Panc1 (cell line): ENCODE data around the gene PMPCA. TPM values are rescaled to one million over a fixed set of nuclear protein-coding genes. Genes with fewer than 3 reads are reported as not detected.

Source experiments
- ATAC-seq: fragments of 200-7000 bp; cut with Tn5 transposase; 2 replicates; pipeline ENCODE4 v1.9.1; 2020; ENCODE audit warnings: mild to moderate bottlenecking, moderate library complexity
- BruUV-seq: library from RNA; stranded (reverse); fragments of 400-500 nt; replicated peaks from 2 replicates; lab custom pipeline; 2021; lab: Mats Ljungman, UMichigan
- CTCF ChIA-PET: fragments of 300-600 bp; sonication (Branson Sonifier 250); formaldehyde crosslinking; loops from one replicate; lab custom pipeline; 2022; ENCODE audit warnings: antibody characterized with exemption; lab: Charles Lee
- POLR2A ChIA-PET: fragments of 300-600 bp; sonication (Branson Sonifier 250); formaldehyde crosslinking; loops from one replicate; lab custom pipeline; 2022; ENCODE audit warnings: antibody characterized with exemption; lab: Charles Lee
- DNase-seq: peaks from one replicate; pipeline ENCODE4 v3.0.0-alpha.2; 2010; ENCODE audit warnings: low read depth, low spot score
- H3K27ac ChIP-seq: 2 replicates; pipeline ENCODE4 v1.5.1; 2011; ENCODE audit warnings: mild to moderate bottlenecking, low read length, inconsistent platforms
- H3K27me3 ChIP-seq: fragments of 200-500 bp; sonication (Bioruptor generic); 2 replicates; pipeline ENCODE4 v1.6.0; 2014; ENCODE audit warnings: low read length, inconsistent platforms; ENCODE audit not compliant: control insufficient read depth, insufficient read depth
- H3K36me3 ChIP-seq: fragments of 200-500 bp; sonication (Bioruptor generic); 2 replicates; pipeline ENCODE4 v1.5.1; 2014; ENCODE audit warnings: inconsistent platforms, mild to moderate bottlenecking, low read length, moderate library complexity; ENCODE audit not compliant: control insufficient read depth, insufficient read depth
- H3K4me1 ChIP-seq: 2 replicates; pipeline ENCODE4 v1.5.1; 2011; ENCODE audit warnings: inconsistent platforms, mild to moderate bottlenecking, low read length, moderate library complexity; ENCODE audit not compliant: control insufficient read depth, insufficient read depth
- H3K4me3 ChIP-seq, 2 experiments: 2 replicates each; pipeline ENCODE4 v1.5.1; 2011 to 2012; ENCODE audit warnings: low read depth in 2 of 2, low read length in 2 of 2, mild to moderate bottlenecking in 2 of 2, inconsistent platforms in 1 of 2, moderate library complexity in 1 of 2
- H3K9me3 ChIP-seq: fragments of 200-500 bp; sonication (Bioruptor generic); 2 replicates; pipeline ENCODE4 v1.5.1; 2014; ENCODE audit warnings: low read depth, mild to moderate bottlenecking, inconsistent platforms, low read length, moderate library complexity; ENCODE audit not compliant: control insufficient read depth, insufficient read depth
- POLR2AphosphoS5 ChIP-seq: IDR thresholded peaks from 2 replicates; pipeline ENCODE4 v1.6.1; 2012; ENCODE audit warnings: mild to moderate bottlenecking, low read depth, low read length, moderate library complexity
- REST ChIP-seq, 2 experiments: IDR thresholded peaks; 2 replicates each; pipeline ENCODE4 v1.6.1; 2011 to 2012; ENCODE audit warnings: low read depth in 2 of 2, control low read depth in 1 of 2, low read length in 1 of 2, mild to moderate bottlenecking in 1 of 2, moderate library complexity in 1 of 2; ENCODE audit not compliant: insufficient read depth in 1 of 2
- SIN3A ChIP-seq: IDR thresholded peaks from 2 replicates; pipeline ENCODE4 v1.6.1; 2012; ENCODE audit warnings: low read depth, mild to moderate bottlenecking, low read length, moderate library complexity, borderline replicate concordance; ENCODE audit not compliant: insufficient read depth
- TCF7L2 ChIP-seq: IDR thresholded peaks from 2 replicates; pipeline ENCODE4 v1.6.1; 2011; ENCODE audit warnings: mild to moderate bottlenecking, low read depth, low read length, inconsistent platforms
- in situ Hi-C: cut with HindIII; loops from 2 replicates; pipeline ENCODE4 v1.10.0; 2016; ENCODE audit warnings: low sequenced_read_pairs, low pct_unique_long_range_greater_than_20kb
- intact Hi-C: fragments of 100-400 bp; cut with micrococcal nuclease; formaldehyde crosslinking; loops from one replicate; pipeline ENCODE4 v1.10.0; 2022; ENCODE audit not compliant: unreplicated experiment
- total RNA-seq: library from RNA; stranded (reverse); gene quantifications from one replicate; pipeline ENCODE4 v1.2.1, GENCODE V29; 2021; ENCODE audit not compliant: unreplicated experiment
- TF ChIP-seq, protein P1 (sequence below): fragments of 450-650 bp; IDR thresholded peaks from 2 replicates; pipeline ENCODE4 v1.5.1; 2017; ENCODE audit warnings: mild to moderate bottlenecking

Gene PMPCA
- total RNA-seq, 1 experiment from 2014 or later, result 60.9 TPM

DNA sequence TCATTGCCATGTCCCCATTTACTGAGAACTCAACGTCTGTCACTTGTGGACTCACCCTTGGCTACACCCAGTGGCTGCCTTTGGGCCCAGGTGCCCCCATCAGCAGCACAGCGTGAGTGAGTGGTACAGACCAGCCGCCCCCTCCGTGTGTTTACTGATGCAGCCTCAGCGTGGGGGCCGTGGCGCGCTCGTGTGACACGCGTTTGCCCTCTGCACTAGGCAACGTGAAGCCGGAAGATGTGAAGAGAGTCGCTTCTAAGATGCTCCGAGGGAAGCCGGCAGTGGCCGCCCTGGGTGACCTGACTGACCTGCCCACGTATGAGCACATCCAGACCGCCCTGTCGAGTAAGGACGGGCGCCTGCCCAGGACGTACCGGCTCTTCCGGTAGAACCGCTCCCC, 12.4 kb downstream of the PMPCA start:
- ATAC-seq (no peak), DNase-seq (no peak)
- POLR2A ChIA-PET, result no interaction called here
- no peaks in the 10 kb centered on the region; the same call in 1 of the 2 replicates for H3K36me3 ChIP-seq
- H3K4me1 ChIP-seq, result no peaks in the 10 kb centered on the region
- H3K27ac ChIP-seq, result no peak overlapping the region
- H3K27me3 ChIP-seq, result no peaks in the 10 kb centered on the region
- intact Hi-C loops (no loop called here), in situ Hi-C loops (no loop called here)
- no TSS peak for BruUV-seq
- TF ChIP-seq POLR2AphosphoS5 (no peak), REST (IDR thresholded peaks at IDR 0.05; ENCODE audit: insufficient read depth in 1 of 2, low read depth in 2 of 2, low read length in 1 of 2) (no peak), TCF7L2 (no peak), SIN3A (no peak)
- TF ChIP-seq, protein P1, sequence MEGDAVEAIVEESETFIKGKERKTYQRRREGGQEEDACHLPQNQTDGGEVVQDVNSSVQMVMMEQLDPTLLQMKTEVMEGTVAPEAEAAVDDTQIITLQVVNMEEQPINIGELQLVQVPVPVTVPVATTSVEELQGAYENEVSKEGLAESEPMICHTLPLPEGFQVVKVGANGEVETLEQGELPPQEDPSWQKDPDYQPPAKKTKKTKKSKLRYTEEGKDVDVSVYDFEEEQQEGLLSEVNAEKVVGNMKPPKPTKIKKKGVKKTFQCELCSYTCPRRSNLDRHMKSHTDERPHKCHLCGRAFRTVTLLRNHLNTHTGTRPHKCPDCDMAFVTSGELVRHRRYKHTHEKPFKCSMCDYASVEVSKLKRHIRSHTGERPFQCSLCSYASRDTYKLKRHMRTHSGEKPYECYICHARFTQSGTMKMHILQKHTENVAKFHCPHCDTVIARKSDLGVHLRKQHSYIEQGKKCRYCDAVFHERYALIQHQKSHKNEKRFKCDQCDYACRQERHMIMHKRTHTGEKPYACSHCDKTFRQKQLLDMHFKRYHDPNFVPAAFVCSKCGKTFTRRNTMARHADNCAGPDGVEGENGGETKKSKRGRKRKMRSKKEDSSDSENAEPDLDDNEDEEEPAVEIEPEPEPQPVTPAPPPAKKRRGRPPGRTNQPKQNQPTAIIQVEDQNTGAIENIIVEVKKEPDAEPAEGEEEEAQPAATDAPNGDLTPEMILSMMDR, result no peak
- H3K4me3 ChIP-seq, result no peak overlapping the region
- CTCF ChIA-PET, result interaction anchor here (0.6 kb wide), 1 partner anchor 22 kb away, joined by 8 read pairs; no protein-coding TSS in a partner anchor
- H3K9me3 ChIP-seq, result no peaks in the 10 kb centered on the region

DNA sequence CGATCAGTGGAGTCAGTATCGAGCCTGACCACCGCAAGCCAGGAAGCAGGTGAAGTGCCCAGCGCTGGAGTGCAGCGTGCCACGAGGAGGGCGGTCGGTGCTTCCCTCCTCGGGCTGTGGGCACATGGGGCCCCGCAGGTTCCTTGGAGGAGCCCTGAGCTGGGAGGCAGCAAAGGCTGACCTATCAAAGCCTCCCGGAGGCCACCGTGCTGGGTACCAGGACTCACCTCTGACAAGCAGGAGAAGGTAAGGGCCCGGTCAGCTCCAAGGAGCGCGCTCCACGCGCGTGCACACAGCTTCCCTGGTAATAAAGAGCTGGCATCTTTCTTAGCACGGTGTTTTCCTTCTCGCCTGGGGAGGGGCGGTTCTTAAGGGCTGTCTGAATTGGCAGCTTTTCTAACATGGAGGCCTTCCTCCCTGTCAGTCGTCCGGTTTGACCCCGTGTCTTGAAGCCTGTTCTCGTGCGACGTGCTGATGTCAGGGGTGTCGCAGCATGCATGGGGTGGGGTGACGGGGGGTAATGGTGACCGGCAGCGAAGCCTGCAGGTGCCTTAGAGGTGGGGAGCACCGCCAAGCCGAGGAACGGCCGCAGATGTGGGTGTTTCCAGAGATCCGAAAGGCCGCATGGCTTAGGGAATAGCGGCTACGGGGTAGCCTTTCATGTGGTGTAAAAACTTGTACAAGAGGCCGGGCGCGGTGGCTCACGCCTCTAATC, 13.1 kb downstream of the PMPCA start:
- POLR2A ChIA-PET, result no interaction called here
- intact Hi-C loops (no loop called here), in situ Hi-C loops (no loop called here)
- Histone ChIP-seq H3K27me3 (no peaks in the 10 kb centered on the region), H3K27ac (no peak overlapping the region), H3K36me3 (no peaks in the 10 kb centered on the region; the same call in 1 of the 2 replicates), H3K4me3 (no peak overlapping the region), H3K9me3 (no peaks in the 10 kb centered on the region), H3K4me1 (no peaks in the 10 kb centered on the region)
- no TSS peak for BruUV-seq
- TF ChIP-seq, protein P1, result no peak
- TF ChIP-seq REST (IDR thresholded peaks at IDR 0.05; ENCODE audit: insufficient read depth in 1 of 2, low read depth in 2 of 2, low read length in 1 of 2), result no peak
- no peak for DNase-seq
- CTCF ChIA-PET, result interaction anchor here (0.6 kb wide), 2 partner anchors 30 to 369 kb away, joined by 3 read pairs; no protein-coding TSS in a partner anchor
- ATAC-seq, result no peak
